ENCODE measurements around the gene RFC4. TPM values are rescaled to one million over a fixed set of nuclear protein-coding genes. Genes with fewer than 3 reads are reported as not detected.

RFC4 gene
- total and polyA plus RNA-seq, 2 of the 8 experiments (the other 6 are each of a cell fraction or from before 2014, with no cell fraction given): 21.8 to 86.9 TPM

DNA sequence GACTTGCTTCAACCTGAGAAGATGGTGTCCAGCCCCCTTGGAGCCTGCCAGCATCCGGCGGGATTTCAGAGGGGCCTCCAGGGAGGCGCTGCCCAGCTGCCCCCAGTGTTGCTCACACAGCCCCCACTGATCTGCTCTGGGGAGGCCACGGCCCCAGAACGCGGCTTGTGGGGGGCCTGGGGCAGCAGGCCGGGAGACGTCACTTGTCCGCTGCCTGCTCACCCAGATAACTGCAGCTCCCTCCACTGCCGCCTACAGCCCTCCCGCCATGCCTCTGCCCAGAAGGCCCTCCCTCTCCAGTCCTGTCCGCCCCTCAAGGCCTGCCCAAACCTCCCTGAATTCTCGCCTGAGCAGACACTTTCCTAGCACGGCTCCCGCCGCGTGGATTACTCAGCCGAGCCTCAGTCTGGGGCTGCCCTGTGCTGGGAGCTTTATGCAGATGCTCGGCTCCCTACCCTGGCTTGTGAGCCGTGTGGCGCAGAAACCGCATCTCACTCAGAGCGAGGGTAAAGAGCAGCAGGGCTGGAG, 19.1 kb upstream of the RFC4 start:
- Histone ChIP-seq H3K36me3 (ENCODE audit: control insufficient read depth in 2 of 4, insufficient read depth in 4 of 4, low read length in 3 of 4) (no peaks in the 10 kb centered on the region), H3K79me2 (ENCODE audit: control insufficient read depth in 1 of 2, insufficient read depth in 2 of 2, low read length in 2 of 2) (no peaks in the 10 kb centered on the region), H3K4me3 (ENCODE audit: extremely low read depth in 1 of 4, insufficient read depth in 2 of 4, low read depth in 3 of 4, low read length in 4 of 4) (peak overlapping the region; percentile 34 to 69 (median 46)), H3K56ac (replicated peaks; ENCODE audit: insufficient read length, low read depth, low read length) (no peak overlapping the region), H3K27me3 (replicated peaks in 1 of 4; ENCODE audit: control insufficient read depth in 3 of 4, extremely low read depth in 1 of 4, insufficient read depth in 3 of 4, low read length in 3 of 4) (peaks cover 0 to 38% (median 29%) of the 10 kb centered on the region in 4 experiments; a peak in 6 of 7 replicates), H3K23ac (ENCODE audit: insufficient read length) (no peak overlapping the region), H3K4me1 (replicated peaks in 1 of 4; ENCODE audit: control insufficient read depth in 3 of 4, insufficient read depth in 4 of 4, low read length in 3 of 4) (peaks cover 7 to 23% (median 19%) of the 10 kb centered on the region in 4 experiments), H2BK15ac (ENCODE audit: low read length) (no peak overlapping the region; the same call in 1 of the 2 replicates), H3K14ac (ENCODE audit: insufficient read length) (no peak overlapping the region), H2BK5ac (ENCODE audit: low read depth, low read length) (no peak overlapping the region), H4K91ac (replicated peaks; ENCODE audit: insufficient read length, low read length) (no peak overlapping the region), H3K23me2 (ENCODE audit: low read depth, low read length) (peaks cover 15% of the 10 kb centered on the region; the same call in 1 of the 2 replicates), H2BK12ac (ENCODE audit: low read depth, low read length) (0 out of 2 replicates have a peak overlapping the region, but pooled peaks have one; percentile 12), H3K4ac (replicated peaks; ENCODE audit: insufficient read length, low read depth, low read length) (no peak overlapping the region), H3K27ac (ENCODE audit: low read depth, low read length) (no peak overlapping the region), H4K20me1 (replicated peaks in 1 of 2; ENCODE audit: control insufficient read depth in 1 of 2, insufficient read depth in 2 of 2, low read length in 2 of 2) (no peaks in the 10 kb centered on the region), H2BK20ac (ENCODE audit: low read length) (no peak overlapping the region), H2AFZ (ENCODE audit: low read length) (no peak overlapping the region), H3K9ac (replicated peaks in 1 of 4; ENCODE audit: extremely low read depth in 1 of 4, low read depth in 3 of 4, low read length in 3 of 4) (0 out of 7 replicates have a peak overlapping the region, but pooled peaks of 1 of the 4 experiments have one; percentile 2), H3K79me1 (ENCODE audit: low read depth, low read length) (no peaks in the 10 kb centered on the region; the same call in 1 of the 2 replicates), H3K4me2 (ENCODE audit: insufficient read depth in 1 of 2, low read depth in 2 of 2, low read length in 2 of 2) (peak overlapping the region; percentile 70 to 85), H4K8ac (ENCODE audit: extremely low read depth, insufficient read depth, low read length) (no peak overlapping the region; the same call in 1 of the 2 replicates), H3K18ac (ENCODE audit: extremely low read depth, low read length) (no peak overlapping the region; the same call in 1 of the 2 replicates), H2AK5ac (ENCODE audit: low read depth, low read length) (no peak overlapping the region), H2BK120ac (replicated peaks; ENCODE audit: low read depth, low read length) (no peak overlapping the region), H4K5ac (ENCODE audit: insufficient read length, low read depth, low read length) (no peak overlapping the region), H3K9me3 (ENCODE audit: insufficient read depth in 2 of 2, low read depth in 1 of 2, low read length in 1 of 2) (no peaks in the 10 kb centered on the region)
- DNase-seq (ENCODE audit: low read depth in 1 of 2, low spot score in 2 of 2) (peak in 1 of 2 experiments; percentile 70), FAIRE-seq (no peak)
- CTCF ChIA-PET (ENCODE audit: partially characterized antibody): interaction anchor here (0.5 to 5.4 kb wide), 6 partner anchors 11 to 885 kb away, joined by 3 to 43 read pairs (median 3); no protein-coding TSS in a partner anchor
- 14% methylated on average over 23 of the region's 23 CpGs; no CpG with 5 or more reads in 1 of the 2 experiments for WGBS, 2 experiments (ENCODE audit: extremely low coverage in 1 of 2, insufficient coverage in 1 of 2, insufficient read length in 1 of 2, insufficient replicate concordance in 2 of 2, low coverage in 1 of 2, low lambda C conversion rate in 2 of 2, missing lambda C conversion rate in 1 of 2)
- TF ChIP-seq KDM4A (IDR thresholded peaks at IDR 0.05; ENCODE audit: low read depth, low read length, severe bottlenecking) (peak; percentile 79), YY1 (IDR thresholded peaks at IDR 0.05; ENCODE audit: low read depth, low read length) (no peak), MAX (IDR thresholded peaks at IDR 0.05) (peak; percentile 15; the same call in 1 of the 2 replicates), CREB1 (IDR thresholded peaks at IDR 0.05) (peak; percentile 40; the same call in 1 of the 2 replicates), TEAD4 (IDR thresholded peaks at IDR 0.05; ENCODE audit: low read depth, low read length) (0 out of 2 replicates have a peak, but pooled peaks have one; percentile 12), SUZ12 (IDR thresholded peaks at IDR 0.05; ENCODE audit: low read length) (0 out of 2 replicates have a peak, but pooled peaks have one; percentile 7), CEBPB (IDR thresholded peaks at IDR 0.05; ENCODE audit: low read depth, low read length) (no peak)
- TF ChIP-seq, protein P1, sequence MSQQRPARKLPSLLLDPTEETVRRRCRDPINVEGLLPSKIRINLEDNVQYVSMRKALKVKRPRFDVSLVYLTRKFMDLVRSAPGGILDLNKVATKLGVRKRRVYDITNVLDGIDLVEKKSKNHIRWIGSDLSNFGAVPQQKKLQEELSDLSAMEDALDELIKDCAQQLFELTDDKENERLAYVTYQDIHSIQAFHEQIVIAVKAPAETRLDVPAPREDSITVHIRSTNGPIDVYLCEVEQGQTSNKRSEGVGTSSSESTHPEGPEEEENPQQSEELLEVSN (IDR thresholded peaks at IDR 0.05): peak; percentile 26
- POLR2A ChIA-PET (ENCODE audit: partially characterized antibody): interaction anchor here (1.2 to 7.4 kb wide), 5 partner anchors 19 to 106 kb away, joined by 3 to 73 read pairs (median 13); partner anchors contain the start of genes EIF4A2, RFC4 and ST6GAL1

Data from H1 (cell line).